Vagina (tissue), 2 donors: ENCODE results near the gene ALK. TPM values are rescaled to one million over a fixed set of nuclear protein-coding genes. Genes with fewer than 3 reads are reported as not detected.

Source experiments
- DNase-seq, 2 donors: peaks; one replicate each; pipeline ENCODE4 v3.0.0-alpha.2; 2017; ENCODE audit errors: extremely low spot score in 2 of 2
- H3K27ac ChIP-seq: fragments of 200-600 bp; sonication (generic); one replicate; pipeline ENCODE4 v1.5.1; 2019
- H3K27me3 ChIP-seq: fragments of 200-600 bp; sonication (generic); one replicate; pipeline ENCODE4 v1.5.1; 2019
- H3K36me3 ChIP-seq, 2 donors: fragments of 200-600 bp; sonication (generic); one replicate each; pipeline ENCODE4 v1.5.1; 2017 to 2019
- H3K4me1 ChIP-seq: fragments of 200-600 bp; sonication (generic); one replicate; pipeline ENCODE4 v1.5.1; 2019
- H3K4me3 ChIP-seq, 2 donors: fragments of 200-600 bp; sonication (generic); 1 replicate in 1 of 2; 2 replicates in 1 of 2; pipeline ENCODE4 v1.5.1; 2016 to 2019
- H3K9me3 ChIP-seq: fragments of 200-600 bp; sonication (generic); one replicate; pipeline ENCODE4 v1.5.1; 2019
- CTCF ChIP-seq, 3 experiments: fragments of 450-650 bp in 2 of 3; fragments of 200-600 bp in 1 of 3; sonication (generic) in 1 of 3; IDR thresholded peaks; one replicate each; pipeline ENCODE4 v1.5.1; 2017 to 2019; ENCODE audit warnings: antibody characterized with exemption in 3 of 3, mild to moderate bottlenecking in 2 of 3, moderate library complexity in 2 of 3
- POLR2A ChIP-seq, 2 donors: fragments of 450-650 bp; IDR thresholded peaks; one replicate each; pipeline ENCODE4 v1.6.1; 2017; ENCODE audit warnings: antibody characterized with exemption in 2 of 2, mild to moderate bottlenecking in 2 of 2, moderate library complexity in 2 of 2
- POLR2AphosphoS5 ChIP-seq, 2 donors: sonication (generic); formaldehyde crosslinking; IDR thresholded peaks; one replicate each; pipeline ENCODE4 v1.9.0; 2017; ENCODE audit warnings: antibody characterized with exemption in 2 of 2, mild to moderate bottlenecking in 2 of 2, low read depth in 1 of 2; ENCODE audit not compliant: insufficient read depth in 1 of 2
- intact Hi-C: fragments of 100-400 bp; cut with DNase I; formaldehyde crosslinking; loops from one replicate; pipeline ENCODE4 v1.15.1; 2023
- total RNA-seq: library from RNA; depleted of rRNA; stranded (reverse); fragments of >200 nt; gene quantifications from one replicate; pipeline ENCODE4 v1.2.3, GENCODE V29; 2016

ALK gene
- total RNA-seq, 1 donor from 2014 or later = 0.74 TPM

- Histone ChIP-seq H3K36me3 (no peaks in the 10 kb centered on the region), H3K27ac (no peak overlapping the region), H3K9me3 (no peaks in the 10 kb centered on the region), H3K4me1 (no peaks in the 10 kb centered on the region), H3K4me3 (no peak overlapping the region), H3K27me3 (no peaks in the 10 kb centered on the region)
- intact Hi-C loops = no loop called here
- TF ChIP-seq CTCF (IDR thresholded peaks at IDR 0.05) = no peak
- no peak for DNase-seq
These were observed 372.4 kb downstream of the ALK start for GRCh38 chr2:29549069-29549380.

GRCh38 chr2:29544917-29545316, 376.5 kb downstream of the ALK start:
- peak in 1 of 2 donors; percentile 56 for DNase-seq
- H3K9me3 ChIP-seq = no peaks in the 10 kb centered on the region
- H3K4me1 ChIP-seq = no peaks in the 10 kb centered on the region
- H3K4me3 ChIP-seq = no peak overlapping the region
- no peaks in the 10 kb centered on the region for H3K36me3 ChIP-seq
- H3K27ac ChIP-seq = no peak overlapping the region
- no peaks in the 10 kb centered on the region for H3K27me3 ChIP-seq
- intact Hi-C loops = no loop called here
- TF ChIP-seq POLR2A (IDR thresholded peaks at IDR 0.05) (no peak), CTCF (IDR thresholded peaks at IDR 0.05) (no peak), POLR2AphosphoS5 (IDR thresholded peaks at IDR 0.05; ENCODE audit: insufficient read depth in 1 of 2, low read depth in 1 of 2) (no peak)

DNA sequence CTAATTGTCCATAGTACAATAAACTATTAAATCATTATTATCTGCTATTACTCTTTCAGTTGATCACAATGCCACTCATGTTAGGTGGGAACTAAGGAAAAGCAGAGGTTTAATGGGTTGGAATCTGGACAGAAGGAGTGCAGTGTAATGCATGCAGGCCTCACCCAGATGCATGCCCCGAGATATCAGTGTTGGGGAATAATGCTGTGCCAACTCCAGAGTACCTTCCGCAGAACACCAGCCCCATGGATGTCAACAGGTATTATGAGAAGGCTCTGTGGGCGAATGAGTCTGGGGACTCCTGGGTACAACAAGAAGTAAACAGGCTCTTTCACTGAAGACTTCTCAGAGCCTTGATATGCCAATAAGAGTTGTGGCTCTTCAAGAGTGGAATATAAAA, 377.4 kb downstream of the ALK start:
- Histone ChIP-seq H3K4me3 (no peak overlapping the region), H3K4me1 (no peaks in the 10 kb centered on the region), H3K27me3 (no peaks in the 10 kb centered on the region), H3K9me3 (no peaks in the 10 kb centered on the region), H3K27ac (no peak overlapping the region), H3K36me3 (no peaks in the 10 kb centered on the region)
- peak in 1 of 2 donors; percentile 44 for DNase-seq
- no peak for TF ChIP-seq POLR2A (IDR thresholded peaks at IDR 0.05)
- no peak for TF ChIP-seq CTCF (IDR thresholded peaks at IDR 0.05)
- no peak for TF ChIP-seq POLR2AphosphoS5 (IDR thresholded peaks at IDR 0.05; ENCODE audit: insufficient read depth in 1 of 2, low read depth in 1 of 2)
- intact Hi-C loops = no loop called here

- intact Hi-C loops = no loop called here
- no peaks in the 10 kb centered on the region for H3K9me3 ChIP-seq
- no peak for DNase-seq
These were observed 386.2 kb downstream of the ALK start for GRCh38 chr2:29535188-29535587.

DNA sequence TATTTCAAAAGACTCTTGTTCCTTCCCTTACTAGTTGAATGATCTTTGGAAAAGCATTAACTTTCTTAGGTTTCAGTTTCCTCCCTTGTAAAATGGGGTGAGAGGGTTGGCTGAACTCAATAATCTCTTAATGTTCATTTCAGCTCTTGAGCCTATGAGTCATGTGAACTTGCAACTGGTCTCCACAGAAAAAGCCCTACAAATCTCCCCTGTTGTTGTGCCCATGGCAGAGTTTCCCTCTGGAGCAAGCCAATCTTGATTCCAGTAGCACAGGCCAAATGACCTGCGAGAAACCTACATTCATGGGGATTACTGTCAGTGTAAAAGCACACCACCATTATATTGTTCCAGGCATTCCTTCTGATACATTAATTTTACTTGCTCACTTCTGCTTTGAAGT, 388.9 kb downstream of the ALK start:
- peak in 1 of 2 donors; percentile 37 for DNase-seq
- intact Hi-C loops = no loop called here
- H3K27ac ChIP-seq = no peak overlapping the region
- no peaks in the 10 kb centered on the region for H3K4me1 ChIP-seq
- no peaks in the 10 kb centered on the region for H3K36me3 ChIP-seq
- no peaks in the 10 kb centered on the region for H3K9me3 ChIP-seq
- no peaks in the 10 kb centered on the region for H3K27me3 ChIP-seq
- H3K4me3 ChIP-seq = no peak overlapping the region
- TF ChIP-seq POLR2A (IDR thresholded peaks at IDR 0.05) (no peak), CTCF (IDR thresholded peaks at IDR 0.05) (no peak), POLR2AphosphoS5 (IDR thresholded peaks at IDR 0.05; ENCODE audit: insufficient read depth in 1 of 2, low read depth in 1 of 2) (no peak)

More at GRCh38 chr2:29535188-29535587, 386.2 kb downstream of the ALK start:
- no peak overlapping the region for H3K4me3 ChIP-seq
- no peaks in the 10 kb centered on the region for H3K27me3 ChIP-seq
- no peaks in the 10 kb centered on the region for H3K4me1 ChIP-seq
- TF ChIP-seq CTCF (IDR thresholded peaks at IDR 0.05) = no peak
- TF ChIP-seq POLR2A (IDR thresholded peaks at IDR 0.05) = no peak
- H3K27ac ChIP-seq = no peak overlapping the region
- H3K36me3 ChIP-seq = no peaks in the 10 kb centered on the region
